Heart left ventricle (tissue), 13 donors: ENCODE results near the gene DEFB124.

Source experiments
- CTCF ChIP-seq, 12 donors: fragments of 200-600 bp; sonication (generic) in 4 of 12; IDR thresholded peaks; one replicate each; pipeline versions ENCODE4 v1.5.0 to v1.8.0; 2018 to 2022; ENCODE audit warnings: antibody characterized with exemption in 12 of 12, mild to moderate bottlenecking in 5 of 12
- POLR2A ChIP-seq, 2 donors: fragments of 450-650 bp; IDR thresholded peaks; one replicate each; pipeline ENCODE4 v1.6.1; 2017; ENCODE audit warnings: antibody characterized with exemption in 2 of 2, mild to moderate bottlenecking in 2 of 2, moderate library complexity in 2 of 2
- donor health status: ischemic (EF 13 %, LVEDD 7.1; RV severe dilation, severe dysfunction).
- donor health status: DM: no; HTN: yes; CAD: no.
- donor health status: DM: no; HTN: no; CAD: no.
- donor health status: ischemic (EF 25% LVEDD 6.9; RV normal size, moderate dysfunction).
- donor health status: ischemic (EF 25% LVEDD 5.7; RV mildly dilated, moderate dysfunction).
- donor health status: ischemic (EF 35%, LVEDD 5.7; RV mildly dilated, moderate dysfunction).
- donor health status: nonischemic (EF 11% LVEDD 7.7; RV severe dilation, severe dysfunction).
- donor health status: DM: yes; HTN: yes; CAD: no.
- donor health status: PGD.
- donor health status: ischemic (EF 29% LVEDD 5.4; RV normal size, mild dysfunction).
- donor health status: nonischemic (EF 23%, LVEDD 6.1; RV moderate dilation, normal function).

DNA sequence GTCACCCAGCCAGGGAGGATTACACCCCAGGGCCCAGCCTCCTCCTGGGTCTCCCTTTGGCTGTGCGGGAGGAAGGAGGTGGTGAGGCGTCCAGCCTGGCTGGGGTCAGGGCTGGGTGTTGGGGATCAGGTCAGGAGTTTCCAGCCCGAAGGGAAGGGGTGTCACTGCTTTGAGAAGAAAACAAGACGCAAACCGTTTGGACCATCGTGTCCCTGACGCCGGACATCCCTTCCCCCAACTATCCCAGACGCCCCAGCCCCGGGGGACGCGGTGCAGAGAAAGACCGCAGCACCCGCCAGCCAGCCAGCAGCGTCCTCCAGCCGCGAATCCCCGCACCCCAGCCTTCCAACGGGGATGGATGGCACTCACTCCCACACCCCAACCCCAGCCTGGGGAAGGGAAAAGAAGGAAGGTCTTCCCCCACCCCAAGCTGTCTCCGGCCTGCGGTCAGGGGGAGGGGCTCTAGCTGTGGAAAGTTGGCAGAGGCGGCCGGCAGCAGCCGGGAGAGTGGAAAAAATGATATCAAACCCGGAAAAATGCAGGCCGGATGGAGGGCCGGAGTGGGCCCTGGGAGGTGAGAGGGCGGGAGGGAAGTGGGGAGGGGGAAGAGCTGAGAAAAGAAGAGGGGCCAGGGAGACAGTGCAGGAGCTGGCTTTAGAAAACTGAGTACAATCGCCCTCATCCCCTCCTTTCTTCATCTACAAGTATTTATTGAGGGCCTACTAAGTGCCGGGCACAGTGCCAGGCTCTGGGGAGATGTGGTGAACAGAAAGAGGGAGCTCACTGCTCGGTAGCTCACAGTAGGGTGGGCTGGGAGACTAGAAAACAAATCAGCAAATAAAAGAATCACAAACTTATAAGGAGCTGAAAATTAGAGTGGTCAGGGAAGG, 10.8 kb upstream of the DEFB124 start:
- TF ChIP-seq CTCF (IDR thresholded peaks at IDR 0.05): no peak
- no peak for TF ChIP-seq POLR2A (IDR thresholded peaks at IDR 0.05)
